ENCODE results near the gene ATG2A.

The ATG2A gene

DNA sequence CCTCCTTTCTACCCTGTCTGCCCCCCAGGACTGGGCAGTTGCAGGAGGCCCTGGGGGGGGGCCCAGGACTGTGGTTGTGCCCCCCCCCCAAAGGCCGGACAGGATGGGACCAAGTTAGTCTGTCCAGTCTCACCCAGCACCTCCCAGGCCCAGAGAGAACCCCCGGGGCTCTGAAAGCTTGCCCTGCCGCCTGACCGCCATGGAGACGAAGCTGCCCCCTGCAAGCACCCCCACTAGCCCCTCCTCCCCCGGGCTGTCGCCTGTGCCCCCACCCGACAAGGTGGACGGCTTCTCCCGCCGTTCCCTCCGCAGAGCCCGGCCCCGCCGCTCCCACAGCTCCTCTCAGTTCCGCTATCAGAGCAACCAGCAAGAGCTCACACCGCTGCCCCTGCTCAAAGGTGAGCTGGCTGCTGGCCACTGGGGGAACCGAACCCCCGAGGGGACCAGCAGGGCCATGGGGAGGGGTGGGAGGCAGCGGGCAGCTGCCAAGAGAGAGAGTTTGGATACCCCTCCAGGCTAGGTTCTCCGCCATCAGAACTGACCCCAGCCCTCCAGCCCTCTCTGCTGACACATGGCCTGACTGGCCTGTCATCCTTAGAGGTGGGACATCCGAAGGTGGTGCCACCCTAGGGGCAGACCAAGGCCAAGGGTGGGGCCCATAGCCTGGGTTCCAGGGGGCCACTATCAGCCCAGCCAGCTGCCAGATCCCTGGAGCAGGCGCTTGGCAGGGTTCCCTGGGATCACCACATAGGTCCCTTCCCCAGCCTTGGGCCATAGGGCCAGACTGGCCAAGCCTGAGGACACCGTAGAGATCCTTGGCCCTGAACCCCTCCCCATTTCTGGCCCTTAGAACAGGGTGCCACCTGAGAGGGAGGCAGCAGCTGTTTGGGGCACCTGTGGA, 8.8 kb upstream of the ATG2A start:
- DNase-seq (ENCODE audit: insufficient read length, low spot score) (no peak), FAIRE-seq (no peak)
- TF ChIP-seq PAX5 (IDR thresholded peaks at IDR 0.05; ENCODE audit: insufficient read depth, low read length, severe bottlenecking) (no peak), POLR2A (IDR thresholded peaks at IDR 0.05; ENCODE audit: low read depth, low read length) (no peak), TAF1 (IDR thresholded peaks at IDR 0.05; ENCODE audit: low read depth, low read length) (no peak), POLR2AphosphoS5 (IDR thresholded peaks at IDR 0.05; ENCODE audit: low read depth, low read length) (no peak), POU2F2 (IDR thresholded peaks at IDR 0.05; ENCODE audit: low read depth, low read length) (no peak), SPI1 (IDR thresholded peaks at IDR 0.05; ENCODE audit: low read depth, low read length) (no peak)

GRCh38 chr11:64924910-64925284, 7.9 kb upstream of the ATG2A start:
- TF ChIP-seq POLR2AphosphoS5 (IDR thresholded peaks at IDR 0.05; ENCODE audit: low read depth, low read length): no peak
- no peak for TF ChIP-seq PAX5 (IDR thresholded peaks at IDR 0.05; ENCODE audit: insufficient read depth, low read length, severe bottlenecking)
- no peak for TF ChIP-seq TAF1 (IDR thresholded peaks at IDR 0.05; ENCODE audit: low read depth, low read length)
- TF ChIP-seq POU2F2 (IDR thresholded peaks at IDR 0.05; ENCODE audit: low read depth, low read length): no peak
- TF ChIP-seq SPI1 (IDR thresholded peaks at IDR 0.05; ENCODE audit: low read depth, low read length): no peak
- no peak for TF ChIP-seq POLR2A (IDR thresholded peaks at IDR 0.05; ENCODE audit: low read depth, low read length)
- FAIRE-seq: no peak
- DNase-seq (ENCODE audit: insufficient read length, low spot score): no peak

- DNase-seq (ENCODE audit: insufficient read length, low spot score): peak; percentile 98
- FAIRE-seq: peak; percentile 99
These were observed 7.2 kb upstream of the ATG2A start, which contains the start of gene PPP2R5B for GRCh38 chr11:64923944-64924909. PPP2R5B (plus strand) TSS chr11:64924689; CDS start chr11:64925735, 1,046 bp downstream.

DNA sequence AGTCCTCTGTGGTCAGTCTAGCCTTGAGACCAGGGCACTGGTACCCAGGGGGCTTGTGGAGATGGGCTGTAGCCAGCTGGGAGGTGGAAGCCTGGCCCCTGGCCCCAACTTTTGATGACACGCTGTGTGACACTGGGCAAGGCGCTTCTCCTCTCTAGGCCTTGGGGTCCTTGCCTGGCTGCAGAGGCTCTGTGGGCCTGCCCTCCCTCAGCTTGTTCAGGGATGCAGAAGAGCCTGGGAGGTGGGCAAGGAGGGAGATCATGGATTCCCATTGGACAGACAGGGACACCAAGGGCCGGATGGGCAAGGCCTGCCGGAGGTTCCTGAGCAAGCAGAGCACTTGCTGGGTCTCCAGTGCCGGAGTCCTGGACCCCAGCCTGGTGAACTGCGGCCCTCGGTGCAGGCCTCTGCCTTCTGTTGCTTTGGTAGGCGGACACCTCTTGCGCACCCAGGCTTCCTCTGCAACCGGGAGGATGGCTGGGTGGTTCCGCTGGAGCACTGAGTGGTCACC, 6.2 kb upstream of the ATG2A start:
- FAIRE-seq: no peak
- TF ChIP-seq POU2F2 (IDR thresholded peaks at IDR 0.05; ENCODE audit: low read depth, low read length): no peak
- no peak for TF ChIP-seq PAX5 (IDR thresholded peaks at IDR 0.05; ENCODE audit: insufficient read depth, low read length, severe bottlenecking)
- no peak for TF ChIP-seq POLR2AphosphoS5 (IDR thresholded peaks at IDR 0.05; ENCODE audit: low read depth, low read length)
- no peak for TF ChIP-seq SPI1 (IDR thresholded peaks at IDR 0.05; ENCODE audit: low read depth, low read length)
- no peak for TF ChIP-seq TAF1 (IDR thresholded peaks at IDR 0.05; ENCODE audit: low read depth, low read length)
- TF ChIP-seq POLR2A (IDR thresholded peaks at IDR 0.05; ENCODE audit: low read depth, low read length): no peak

More at GRCh38 chr11:64923944-64924909, 7.2 kb upstream of the ATG2A start, which contains the start of gene PPP2R5B:
- TF ChIP-seq TAF1 (IDR thresholded peaks at IDR 0.05; ENCODE audit: low read depth, low read length) (0 out of 2 replicates have a peak, but pooled peaks have one; percentile 14), POLR2A (IDR thresholded peaks at IDR 0.05; ENCODE audit: low read depth, low read length) (no peak), POLR2AphosphoS5 (IDR thresholded peaks at IDR 0.05; ENCODE audit: low read depth, low read length) (no peak), POU2F2 (IDR thresholded peaks at IDR 0.05; ENCODE audit: low read depth, low read length) (0 out of 2 replicates have a peak, but pooled peaks have one; percentile 48)

DNA sequence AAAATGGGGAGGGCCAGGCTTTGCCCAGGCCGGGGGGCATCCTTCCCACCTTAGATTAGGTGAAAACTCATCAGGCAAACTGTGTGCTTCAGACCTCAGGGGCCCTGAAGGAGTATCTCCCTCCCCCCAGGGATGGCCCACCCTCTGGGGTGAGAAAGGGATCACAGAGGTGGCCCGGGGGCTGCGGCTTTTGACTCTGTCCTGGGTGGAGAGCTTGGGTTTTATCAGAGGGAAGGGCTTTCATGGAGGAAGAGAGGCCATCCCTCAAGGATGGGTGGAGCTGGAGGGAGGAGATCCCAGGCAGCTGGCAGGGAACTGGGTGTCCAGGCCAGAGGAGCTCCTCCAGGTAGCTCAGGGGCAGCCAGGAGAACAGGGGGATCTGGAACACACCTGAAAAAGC, 4.4 kb upstream of the ATG2A start:
- DNase-seq (ENCODE audit: insufficient read length, low spot score) (no peak), FAIRE-seq (no peak)
- TF ChIP-seq POLR2AphosphoS5 (IDR thresholded peaks at IDR 0.05; ENCODE audit: low read depth, low read length) (no peak), SPI1 (IDR thresholded peaks at IDR 0.05; ENCODE audit: low read depth, low read length) (no peak), TAF1 (IDR thresholded peaks at IDR 0.05; ENCODE audit: low read depth, low read length) (no peak), POLR2A (IDR thresholded peaks at IDR 0.05; ENCODE audit: low read depth, low read length) (no peak), PAX5 (IDR thresholded peaks at IDR 0.05; ENCODE audit: insufficient read depth, low read length, severe bottlenecking) (no peak), POU2F2 (IDR thresholded peaks at IDR 0.05; ENCODE audit: low read depth, low read length) (no peak)

More for the DNA sequence above, 6.2 kb upstream of the ATG2A start:
- no peak for DNase-seq (ENCODE audit: insufficient read length, low spot score)

GRCh38 chr11:64920124-64920523, 3.1 kb upstream of the ATG2A start:
- FAIRE-seq: no peak
- TF ChIP-seq POLR2AphosphoS5 (IDR thresholded peaks at IDR 0.05; ENCODE audit: low read depth, low read length) (no peak), POLR2A (IDR thresholded peaks at IDR 0.05; ENCODE audit: low read depth, low read length) (no peak), SPI1 (IDR thresholded peaks at IDR 0.05; ENCODE audit: low read depth, low read length) (no peak), TAF1 (IDR thresholded peaks at IDR 0.05; ENCODE audit: low read depth, low read length) (no peak), PAX5 (IDR thresholded peaks at IDR 0.05; ENCODE audit: insufficient read depth, low read length, severe bottlenecking) (no peak), POU2F2 (IDR thresholded peaks at IDR 0.05; ENCODE audit: low read depth, low read length) (no peak)

GRCh38 chr11:64919627-64920026, 2.6 kb upstream of the ATG2A start:
- DNase-seq (ENCODE audit: insufficient read length, low spot score) (no peak), FAIRE-seq (no peak)
- TF ChIP-seq SPI1 (IDR thresholded peaks at IDR 0.05; ENCODE audit: low read depth, low read length) (no peak), PAX5 (IDR thresholded peaks at IDR 0.05; ENCODE audit: insufficient read depth, low read length, severe bottlenecking) (no peak), TAF1 (IDR thresholded peaks at IDR 0.05; ENCODE audit: low read depth, low read length) (no peak), POLR2A (IDR thresholded peaks at IDR 0.05; ENCODE audit: low read depth, low read length) (no peak), POU2F2 (IDR thresholded peaks at IDR 0.05; ENCODE audit: low read depth, low read length) (no peak), POLR2AphosphoS5 (IDR thresholded peaks at IDR 0.05; ENCODE audit: low read depth, low read length) (no peak)

More at GRCh38 chr11:64920124-64920523, 3.1 kb upstream of the ATG2A start:
- DNase-seq (ENCODE audit: insufficient read length, low spot score): no peak

DNA sequence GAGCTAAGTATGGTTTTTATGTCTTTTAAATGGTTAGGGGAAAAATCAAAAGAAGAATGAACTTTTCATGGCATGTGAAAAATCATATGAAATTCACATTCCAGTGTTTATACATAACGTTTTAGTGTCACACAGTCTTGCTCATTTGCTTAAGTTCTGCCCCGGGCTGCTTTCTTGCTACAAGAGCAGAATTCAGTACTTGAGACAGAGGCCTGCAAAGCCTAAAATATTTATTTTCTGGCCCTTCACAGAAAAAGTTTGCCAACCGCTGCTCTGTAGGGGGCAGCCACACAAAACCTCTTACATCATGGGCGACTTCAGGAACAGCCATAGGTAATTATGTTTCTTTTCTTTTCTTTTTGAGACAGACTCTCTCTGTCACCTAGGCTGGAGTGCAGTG, 1.0 kb upstream of the ATG2A start:
- FAIRE-seq (no peak), DNase-seq (ENCODE audit: insufficient read length, low spot score) (no peak)
- TF ChIP-seq POU2F2 (IDR thresholded peaks at IDR 0.05; ENCODE audit: low read depth, low read length) (no peak), PAX5 (IDR thresholded peaks at IDR 0.05; ENCODE audit: insufficient read depth, low read length, severe bottlenecking) (peak; percentile 27)

DNA sequence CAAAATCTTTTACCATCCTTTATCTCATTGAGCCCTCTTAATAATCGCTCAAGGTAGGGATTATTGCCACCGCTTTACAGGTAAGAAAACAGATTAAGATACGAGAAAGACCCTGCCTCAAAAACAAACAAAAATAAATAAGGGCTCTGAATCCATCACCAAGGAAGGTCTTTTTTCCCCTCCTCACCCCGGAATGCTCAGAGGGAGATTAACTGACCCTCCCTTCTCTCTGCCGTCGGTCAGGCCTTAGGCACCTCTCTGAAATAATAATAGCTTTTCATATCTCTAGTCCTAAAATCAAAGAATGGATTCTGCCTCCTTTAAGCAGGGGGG, 620 bp upstream of the ATG2A start:
- no peak for TF ChIP-seq POLR2A (IDR thresholded peaks at IDR 0.05; ENCODE audit: low read depth, low read length)
- TF ChIP-seq POLR2AphosphoS5 (IDR thresholded peaks at IDR 0.05; ENCODE audit: low read depth, low read length): no peak
- no peak for TF ChIP-seq SPI1 (IDR thresholded peaks at IDR 0.05; ENCODE audit: low read depth, low read length)
- no peak for TF ChIP-seq PAX5 (IDR thresholded peaks at IDR 0.05; ENCODE audit: insufficient read depth, low read length, severe bottlenecking)
- TF ChIP-seq POU2F2 (IDR thresholded peaks at IDR 0.05; ENCODE audit: low read depth, low read length): no peak
- TF ChIP-seq TAF1 (IDR thresholded peaks at IDR 0.05; ENCODE audit: low read depth, low read length): no peak
- DNase-seq (ENCODE audit: insufficient read length, low spot score) (no peak), FAIRE-seq (no peak)

Measured in GM12891 (cell line).